ENCODE results near the gene VAC14.

DNA sequence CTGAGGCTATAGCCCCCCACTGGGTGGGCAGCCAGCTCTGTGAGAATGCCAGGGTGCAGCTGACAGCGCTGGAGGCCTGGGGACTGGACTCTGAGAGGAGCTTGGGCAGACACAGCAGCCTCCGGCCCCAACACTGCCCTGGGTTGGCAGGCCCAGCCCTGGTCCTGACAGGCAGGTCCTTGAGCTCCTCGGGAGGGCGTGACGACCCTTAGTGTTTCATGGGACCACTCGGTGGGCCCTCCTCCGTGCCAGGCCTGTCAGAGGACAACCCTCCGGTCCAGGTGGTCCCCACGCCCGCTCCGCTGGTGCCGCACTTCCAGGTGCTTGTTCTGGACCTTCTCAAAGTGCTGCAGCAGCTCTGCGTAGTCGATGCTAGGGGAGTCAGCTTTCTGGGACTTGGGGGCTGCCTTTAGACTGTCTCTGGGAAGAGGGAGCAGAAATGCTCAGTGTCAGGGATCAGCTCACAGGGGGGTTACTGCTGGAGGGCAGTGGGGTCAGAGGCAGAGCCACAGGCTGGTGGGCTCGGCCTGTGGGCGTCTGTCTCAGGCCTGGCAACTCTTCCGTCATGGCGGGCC is 113.2 kb downstream of the VAC14 start:
- TF ChIP-seq, protein P1, sequence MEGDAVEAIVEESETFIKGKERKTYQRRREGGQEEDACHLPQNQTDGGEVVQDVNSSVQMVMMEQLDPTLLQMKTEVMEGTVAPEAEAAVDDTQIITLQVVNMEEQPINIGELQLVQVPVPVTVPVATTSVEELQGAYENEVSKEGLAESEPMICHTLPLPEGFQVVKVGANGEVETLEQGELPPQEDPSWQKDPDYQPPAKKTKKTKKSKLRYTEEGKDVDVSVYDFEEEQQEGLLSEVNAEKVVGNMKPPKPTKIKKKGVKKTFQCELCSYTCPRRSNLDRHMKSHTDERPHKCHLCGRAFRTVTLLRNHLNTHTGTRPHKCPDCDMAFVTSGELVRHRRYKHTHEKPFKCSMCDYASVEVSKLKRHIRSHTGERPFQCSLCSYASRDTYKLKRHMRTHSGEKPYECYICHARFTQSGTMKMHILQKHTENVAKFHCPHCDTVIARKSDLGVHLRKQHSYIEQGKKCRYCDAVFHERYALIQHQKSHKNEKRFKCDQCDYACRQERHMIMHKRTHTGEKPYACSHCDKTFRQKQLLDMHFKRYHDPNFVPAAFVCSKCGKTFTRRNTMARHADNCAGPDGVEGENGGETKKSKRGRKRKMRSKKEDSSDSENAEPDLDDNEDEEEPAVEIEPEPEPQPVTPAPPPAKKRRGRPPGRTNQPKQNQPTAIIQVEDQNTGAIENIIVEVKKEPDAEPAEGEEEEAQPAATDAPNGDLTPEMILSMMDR (IDR thresholded peaks at IDR 0.05): no peak
- no peak for TF ChIP-seq POLR2A (IDR thresholded peaks at IDR 0.05)

All from esophagus squamous epithelium (tissue), 4 donors.